C4-2B (cell line): ENCODE data around the gene PROKR1.

Experiments
- ZFX ChIP-seq: fragments of 450-650 bp; IDR thresholded peaks from 2 replicates; pipeline ENCODE4 v1.6.1; 2017
- TF ChIP-seq, protein P1 (sequence below): fragments of 450-650 bp; conservative IDR thresholded peaks from 2 replicates; pipeline ENCODE4 v1.5.1; 2017; ENCODE audit warnings: mild to moderate bottlenecking

- TF ChIP-seq, protein P1, sequence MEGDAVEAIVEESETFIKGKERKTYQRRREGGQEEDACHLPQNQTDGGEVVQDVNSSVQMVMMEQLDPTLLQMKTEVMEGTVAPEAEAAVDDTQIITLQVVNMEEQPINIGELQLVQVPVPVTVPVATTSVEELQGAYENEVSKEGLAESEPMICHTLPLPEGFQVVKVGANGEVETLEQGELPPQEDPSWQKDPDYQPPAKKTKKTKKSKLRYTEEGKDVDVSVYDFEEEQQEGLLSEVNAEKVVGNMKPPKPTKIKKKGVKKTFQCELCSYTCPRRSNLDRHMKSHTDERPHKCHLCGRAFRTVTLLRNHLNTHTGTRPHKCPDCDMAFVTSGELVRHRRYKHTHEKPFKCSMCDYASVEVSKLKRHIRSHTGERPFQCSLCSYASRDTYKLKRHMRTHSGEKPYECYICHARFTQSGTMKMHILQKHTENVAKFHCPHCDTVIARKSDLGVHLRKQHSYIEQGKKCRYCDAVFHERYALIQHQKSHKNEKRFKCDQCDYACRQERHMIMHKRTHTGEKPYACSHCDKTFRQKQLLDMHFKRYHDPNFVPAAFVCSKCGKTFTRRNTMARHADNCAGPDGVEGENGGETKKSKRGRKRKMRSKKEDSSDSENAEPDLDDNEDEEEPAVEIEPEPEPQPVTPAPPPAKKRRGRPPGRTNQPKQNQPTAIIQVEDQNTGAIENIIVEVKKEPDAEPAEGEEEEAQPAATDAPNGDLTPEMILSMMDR, result no peak
- no peak for TF ChIP-seq ZFX
Measured at GRCh38 chr2:68671961-68672360, 28.6 kb downstream of the PROKR1 start.
